H1 (cell line): ENCODE measurements around the gene ITPKB. TPM values are rescaled to one million over a fixed set of nuclear protein-coding genes. Genes with fewer than 3 reads are reported as not detected.

Source experiments
- ATF2 ChIP-seq: IDR thresholded peaks from 2 replicates; pipeline ENCODE4 v1.6.1; 2012; ENCODE audit warnings: low read length, inconsistent platforms
- ATF3 ChIP-seq: IDR thresholded peaks from 2 replicates; pipeline ENCODE4 v1.6.1; 2011; ENCODE audit warnings: low read depth, mild to moderate bottlenecking, low read length; ENCODE audit not compliant: insufficient read depth
- CHD7 ChIP-seq: fragments of 300-600 bp; sonication (generic); IDR thresholded peaks from 2 replicates; pipeline ENCODE4 v1.7.1; 2012; ENCODE audit warnings: low read length, moderate library complexity, mild to moderate bottlenecking, inconsistent platforms; ENCODE audit not compliant: insufficient replicate concordance
- CTCF ChIP-seq, 3 experiments: IDR thresholded peaks; 1 replicate in 2 of 3; 2 replicates in 1 of 3; pipeline versions ENCODE4 v1.5.1 to v1.6.1; 2011; ENCODE audit warnings: low read length in 3 of 3, mild to moderate bottlenecking in 3 of 3, inconsistent platforms in 2 of 3, low read depth in 1 of 3, moderate library complexity in 1 of 3; ENCODE audit not compliant: insufficient read depth in 1 of 3; ENCODE audit errors: control extremely low read depth in 1 of 3
- GABPA ChIP-seq: IDR thresholded peaks from 2 replicates; pipeline ENCODE4 v1.6.1; 2011; ENCODE audit warnings: mild to moderate bottlenecking, low read length, moderate library complexity, borderline replicate concordance; ENCODE audit not compliant: insufficient read depth
- JUND ChIP-seq: IDR thresholded peaks from 2 replicates; pipeline ENCODE4 v1.6.1; 2011; ENCODE audit warnings: mild to moderate bottlenecking, improper control_type of control experiment, low read length
- polyA plus RNA-seq, 7 experiments: library from polyadenylated mRNA; depleted of rRNA in 3 of 7; stranded (reverse) in 5 of 7; unstranded in 2 of 7; fragments of >200 nt in 5 of 7; fragments of 200-250 nt in 2 of 7; gene quantifications; 1 replicate in 5 of 7; 2 replicates in 1 of 7; 4 replicates in 1 of 7; pipeline versions ENCODE4 v1.2.1 to v1.2.3, GENCODE V29; 2011 to 2013; ENCODE audit warnings: missing spikeins in 2 of 7, mixed read lengths in 2 of 7
- total RNA-seq: library from RNA; stranded (reverse); fragmentation: NEBNext Ultra II Directional; extraction: Animal tissue kit (Norgen Biotek cat#: 25700); gene quantifications from 2 replicates; pipeline ENCODE4 v1.2.1, GENCODE V29; 2021

The ITPKB gene
- total and polyA plus RNA-seq, 2 of the 8 experiments (the other 6 are each of a cell fraction or from before 2014, with no cell fraction given), result 1.7 to 4.8 TPM

GRCh38 chr1:226586116-226586515 lies 153.0 kb downstream of the ITPKB start (continued):
- TF ChIP-seq CHD7, result no peak
- no peak for TF ChIP-seq ATF2
- no peak for TF ChIP-seq JUND
- TF ChIP-seq ATF3, result no peak
- TF ChIP-seq CTCF (IDR thresholded peaks at IDR 0.05; ENCODE audit: control extremely low read depth in 1 of 3, insufficient read depth in 1 of 3, low read depth in 1 of 3, low read length in 3 of 3), result no peak
- no peak for TF ChIP-seq GABPA
